Heart left ventricle (tissue), 13 donors: ENCODE results near the gene KIAA1614.

Experiments used
- POLR2A ChIP-seq, 2 donors: fragments of 450-650 bp; IDR thresholded peaks; one replicate each; pipeline ENCODE4 v1.6.1; 2017; ENCODE audit warnings: antibody characterized with exemption in 2 of 2, mild to moderate bottlenecking in 2 of 2, moderate library complexity in 2 of 2
- TF ChIP-seq, protein P1 (sequence below), 12 donors: fragments of 200-600 bp; sonication (generic) in 4 of 12; IDR thresholded peaks; one replicate each; pipeline versions ENCODE4 v1.5.0 to v1.8.0; 2018 to 2022; ENCODE audit warnings: antibody characterized with exemption in 12 of 12, mild to moderate bottlenecking in 5 of 12
- donor health status: ischemic (EF 13 %, LVEDD 7.1; RV severe dilation, severe dysfunction).
- donor health status: DM: no; HTN: yes; CAD: no.
- donor health status: DM: no; HTN: no; CAD: no.
- donor health status: ischemic (EF 25% LVEDD 6.9; RV normal size, moderate dysfunction).
- donor health status: ischemic (EF 25% LVEDD 5.7; RV mildly dilated, moderate dysfunction).
- donor health status: ischemic (EF 35%, LVEDD 5.7; RV mildly dilated, moderate dysfunction).
- donor health status: nonischemic (EF 11% LVEDD 7.7; RV severe dilation, severe dysfunction).
- donor health status: DM: yes; HTN: yes; CAD: no.
- donor health status: PGD.
- donor health status: ischemic (EF 29% LVEDD 5.4; RV normal size, mild dysfunction).
- donor health status: nonischemic (EF 23%, LVEDD 6.1; RV moderate dilation, normal function).

DNA sequence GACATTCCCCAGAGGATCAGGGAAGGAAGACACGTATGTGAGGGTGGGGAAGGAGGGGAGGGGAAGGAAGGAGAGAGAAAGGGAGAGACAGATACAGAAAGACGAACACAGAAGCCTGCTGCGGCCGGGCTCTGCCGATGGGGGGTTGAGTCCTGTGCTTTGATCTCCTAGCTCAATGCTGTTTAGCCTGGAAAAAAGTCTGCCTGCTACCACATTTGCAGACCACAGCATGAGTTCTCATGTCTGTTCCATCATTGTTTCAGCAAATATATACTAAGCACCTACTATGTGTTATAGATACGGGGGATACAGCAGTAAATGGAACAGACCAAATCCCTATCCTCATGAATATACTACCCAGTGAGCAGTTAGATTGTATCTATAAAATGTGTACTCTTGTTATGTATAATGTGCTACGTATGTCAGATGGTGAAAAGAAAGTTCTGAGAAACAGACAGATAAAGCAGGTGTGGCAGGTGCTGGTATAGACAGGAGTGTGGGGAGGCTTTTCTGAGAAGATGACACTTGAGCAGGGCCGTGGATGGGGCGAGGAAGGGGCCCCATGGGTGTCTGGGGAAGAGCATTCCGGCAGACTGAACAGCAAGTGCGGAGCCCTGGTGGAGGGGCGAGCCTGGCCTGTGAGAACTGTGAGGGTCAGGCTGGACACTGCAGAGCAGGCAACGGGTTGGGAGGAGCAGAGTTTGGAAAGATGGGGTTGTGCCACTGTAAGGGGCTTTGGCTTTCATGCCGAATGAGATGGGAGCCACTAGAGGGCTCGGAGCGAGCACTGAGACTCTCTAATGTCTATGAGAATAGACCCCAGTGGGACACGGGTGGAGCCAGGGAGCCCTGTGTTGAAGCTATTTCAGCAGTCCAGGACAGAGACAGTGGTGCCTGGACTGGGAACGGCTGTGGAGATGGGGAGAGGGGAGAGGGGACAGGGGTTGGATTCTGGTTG is 34.1 kb downstream of the KIAA1614 start:
- no peak for TF ChIP-seq POLR2A (IDR thresholded peaks at IDR 0.05)
- TF ChIP-seq, protein P1, sequence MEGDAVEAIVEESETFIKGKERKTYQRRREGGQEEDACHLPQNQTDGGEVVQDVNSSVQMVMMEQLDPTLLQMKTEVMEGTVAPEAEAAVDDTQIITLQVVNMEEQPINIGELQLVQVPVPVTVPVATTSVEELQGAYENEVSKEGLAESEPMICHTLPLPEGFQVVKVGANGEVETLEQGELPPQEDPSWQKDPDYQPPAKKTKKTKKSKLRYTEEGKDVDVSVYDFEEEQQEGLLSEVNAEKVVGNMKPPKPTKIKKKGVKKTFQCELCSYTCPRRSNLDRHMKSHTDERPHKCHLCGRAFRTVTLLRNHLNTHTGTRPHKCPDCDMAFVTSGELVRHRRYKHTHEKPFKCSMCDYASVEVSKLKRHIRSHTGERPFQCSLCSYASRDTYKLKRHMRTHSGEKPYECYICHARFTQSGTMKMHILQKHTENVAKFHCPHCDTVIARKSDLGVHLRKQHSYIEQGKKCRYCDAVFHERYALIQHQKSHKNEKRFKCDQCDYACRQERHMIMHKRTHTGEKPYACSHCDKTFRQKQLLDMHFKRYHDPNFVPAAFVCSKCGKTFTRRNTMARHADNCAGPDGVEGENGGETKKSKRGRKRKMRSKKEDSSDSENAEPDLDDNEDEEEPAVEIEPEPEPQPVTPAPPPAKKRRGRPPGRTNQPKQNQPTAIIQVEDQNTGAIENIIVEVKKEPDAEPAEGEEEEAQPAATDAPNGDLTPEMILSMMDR (IDR thresholded peaks at IDR 0.05) = no peak
